Lower leg skin (tissue), 3 donors: ENCODE results near the gene CD300LB.

Experiments
- CTCF ChIP-seq, 3 donors: fragments of 450-650 bp; IDR thresholded peaks; one replicate each; pipeline ENCODE4 v1.5.1; 2016; ENCODE audit warnings: antibody characterized with exemption in 3 of 3, mild to moderate bottlenecking in 3 of 3, moderate library complexity in 2 of 3
- POLR2A ChIP-seq, 2 donors: fragments of 450-650 bp; IDR thresholded peaks; one replicate each; pipeline ENCODE4 v1.6.1; 2016 to 2017; ENCODE audit warnings: antibody characterized with exemption in 2 of 2, mild to moderate bottlenecking in 1 of 2, moderate library complexity in 1 of 2

GRCh38 chr17:74536890-74537289 is 5.6 kb upstream of the CD300LB start:
- TF ChIP-seq CTCF (IDR thresholded peaks at IDR 0.05) (no peak), POLR2A (IDR thresholded peaks at IDR 0.05) (no peak)
